Hepatocyte (in vitro differentiated cells): ENCODE results near the gene MSMO1. TPM values are rescaled to one million over a fixed set of nuclear protein-coding genes. Genes with fewer than 3 reads are reported as not detected.

Source experiments
- DNase-seq: peaks from one replicate; pipeline ENCODE4 v3.0.0-alpha.2; 2016; ENCODE audit warnings: low spot score
- H2AFZ ChIP-seq: fragments of 200-600 bp; sonication (generic); 2 replicates; pipeline ENCODE4 v1.6.0; 2016; ENCODE audit warnings: antibody characterized with exemption, mild to moderate bottlenecking
- H3K27ac ChIP-seq: fragments of 200-600 bp; sonication (generic); 2 replicates; pipeline ENCODE4 v1.5.1; 2016; ENCODE audit warnings: mild to moderate bottlenecking
- H3K27me3 ChIP-seq: fragments of 200-600 bp; sonication (generic); 2 replicates; pipeline ENCODE4 v1.6.1; 2016
- H3K36me3 ChIP-seq: fragments of 200-600 bp; sonication (generic); replicated peaks from 2 replicates; pipeline ENCODE4 v1.5.1; 2016; ENCODE audit warnings: low read depth; ENCODE audit not compliant: insufficient read depth
- H3K4me1 ChIP-seq: fragments of 200-600 bp; sonication (generic); 2 replicates; pipeline ENCODE4 v1.5.1; 2016; ENCODE audit warnings: mild to moderate bottlenecking, moderate library complexity; ENCODE audit not compliant: insufficient read depth
- H3K4me2 ChIP-seq: fragments of 200-600 bp; sonication (generic); 2 replicates; pipeline ENCODE4 v1.6.0; 2016
- H3K4me3 ChIP-seq: fragments of 200-600 bp; sonication (generic); 2 replicates; pipeline ENCODE4 v1.5.1; 2016; ENCODE audit warnings: mild to moderate bottlenecking
- H3K79me2 ChIP-seq: fragments of 200-600 bp; sonication (generic); 2 replicates; pipeline ENCODE4 v1.6.0; 2017; ENCODE audit warnings: mild to moderate bottlenecking
- H3K9me2 ChIP-seq: fragments of 200-600 bp; sonication (generic); replicated peaks from 2 replicates; pipeline ENCODE4 v1.6.0; 2017; ENCODE audit warnings: mild to moderate bottlenecking; ENCODE audit not compliant: insufficient read depth
- H3K9me3 ChIP-seq: fragments of 200-600 bp; sonication (generic); 2 replicates; pipeline ENCODE4 v1.5.1; 2016; ENCODE audit warnings: low read depth, mild to moderate bottlenecking
- H4K20me1 ChIP-seq: fragments of 200-600 bp; sonication (generic); 2 replicates; pipeline ENCODE4 v1.6.0; 2016; ENCODE audit warnings: mild to moderate bottlenecking; ENCODE audit not compliant: insufficient read depth, poor library complexity, severe bottlenecking
- EZH2 ChIP-seq: fragments of 200-600 bp; sonication (generic); IDR thresholded peaks from 2 replicates; pipeline ENCODE4 v1.6.1; 2016; ENCODE audit warnings: antibody characterized with exemption, mild to moderate bottlenecking, borderline replicate concordance
- EZH2phosphoT487 ChIP-seq: fragments of 200-600 bp; sonication (generic); IDR thresholded peaks from one replicate; pipeline ENCODE4 v1.6.1; 2018; ENCODE audit warnings: antibody characterized with exemption, mild to moderate bottlenecking, low read depth, moderate library complexity; ENCODE audit not compliant: unreplicated experiment, severe bottlenecking
- WGBS: methylation state at CpG from one replicate; pipeline ENCODE4 v1.1.6; 2016; ENCODE audit warnings: low lambda C conversion rate; ENCODE audit errors: missing lambda C conversion rate; 5-methylcytosine and 5-hydroxymethylcytosine counted together
- polyA plus RNA-seq: library from polyadenylated mRNA; unstranded; fragments of >200 nt; fragmentation: Nextera tagmentation; extraction: Ambion mirVana; gene quantifications from 2 replicates; pipeline ENCODE4 v1.2.1, GENCODE V29; 2016
- total RNA-seq: library from RNA; depleted of rRNA; stranded (reverse); fragments of >200 nt; gene quantifications from 2 replicates; pipeline ENCODE4 v1.2.3, GENCODE V29; 2014
- TF ChIP-seq, protein P1 (sequence below): fragments of 200-600 bp; sonication (generic); IDR thresholded peaks from 2 replicates; pipeline ENCODE4 v1.5.1; 2016; ENCODE audit warnings: antibody characterized with exemption, mild to moderate bottlenecking; ENCODE audit not compliant: poor library complexity

Gene MSMO1
- total and polyA plus RNA-seq, 2 experiments from 2014 or later: 391 to 747 TPM

DNA sequence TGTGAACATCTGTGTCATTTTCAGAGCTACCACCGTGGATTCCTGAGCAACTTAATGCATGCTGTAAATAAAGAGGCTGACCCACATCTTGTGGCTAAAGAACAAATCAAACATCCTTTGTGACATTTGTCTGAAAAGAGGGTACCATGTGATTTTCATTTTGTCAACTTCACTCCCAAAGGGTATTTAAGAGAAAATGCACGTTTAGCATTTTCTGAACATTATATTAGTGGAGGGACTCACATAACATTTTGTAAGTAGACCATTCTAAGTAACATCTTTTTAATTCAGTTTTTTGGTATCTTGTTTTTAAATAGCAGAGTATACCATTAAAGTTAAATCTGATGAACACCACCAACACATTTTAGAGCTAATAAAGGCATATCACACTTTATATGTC is 34.3 kb downstream of the MSMO1 start:
- Histone ChIP-seq H3K36me3 (no peaks in the 10 kb centered on the region), H3K27ac (no peak overlapping the region)
- 78% methylated on average over 2 of the region's 2 CpGs for WGBS

DNA sequence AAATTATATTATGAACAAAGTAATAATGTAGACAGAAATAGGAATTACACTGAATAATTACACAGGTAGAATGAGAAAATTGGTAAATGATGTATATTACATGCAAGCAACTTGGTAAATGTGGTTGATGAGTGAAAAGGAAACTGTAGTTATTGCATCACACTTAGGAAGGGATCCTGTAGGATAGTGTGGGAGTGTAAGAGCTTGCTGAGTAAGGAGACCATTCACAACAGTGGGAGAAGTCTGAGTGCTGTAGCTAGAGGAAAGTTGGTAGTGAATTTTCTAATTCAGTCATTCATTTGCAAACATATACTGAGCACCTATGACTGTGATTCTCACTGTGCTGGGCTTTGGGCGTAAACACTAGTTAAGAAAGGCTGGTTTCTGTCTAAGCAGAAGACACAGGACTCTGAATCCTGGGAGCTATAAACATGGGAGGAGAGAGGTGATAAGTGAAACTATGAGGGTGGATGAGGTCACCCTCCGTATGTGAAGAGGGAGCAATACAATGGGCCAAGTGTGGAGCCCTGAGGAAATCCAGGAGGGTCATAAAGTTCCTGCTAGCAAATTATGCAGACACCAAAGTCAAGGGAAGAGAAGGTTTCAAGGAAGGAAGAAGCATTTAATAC is 37.1 kb downstream of the MSMO1 start:
- Histone ChIP-seq H3K4me2 (peak overlapping the region; percentile 45), H3K4me1 (peaks cover 16% of the 10 kb centered on the region), H3K4me3 (no peak overlapping the region), H3K27me3 (no peaks in the 10 kb centered on the region), H3K9me2 (no peaks in the 10 kb centered on the region), H3K9me3 (no peaks in the 10 kb centered on the region), H2AFZ (no peak overlapping the region), H3K27ac (peak overlapping the region; percentile 83), H3K36me3 (no peaks in the 10 kb centered on the region), H4K20me1 (no peaks in the 10 kb centered on the region), H3K79me2 (no peaks in the 10 kb centered on the region)
- DNase-seq: peak; percentile 77
- 37% methylated on average over 2 of the region's 2 CpGs for WGBS
- TF ChIP-seq, protein P1, sequence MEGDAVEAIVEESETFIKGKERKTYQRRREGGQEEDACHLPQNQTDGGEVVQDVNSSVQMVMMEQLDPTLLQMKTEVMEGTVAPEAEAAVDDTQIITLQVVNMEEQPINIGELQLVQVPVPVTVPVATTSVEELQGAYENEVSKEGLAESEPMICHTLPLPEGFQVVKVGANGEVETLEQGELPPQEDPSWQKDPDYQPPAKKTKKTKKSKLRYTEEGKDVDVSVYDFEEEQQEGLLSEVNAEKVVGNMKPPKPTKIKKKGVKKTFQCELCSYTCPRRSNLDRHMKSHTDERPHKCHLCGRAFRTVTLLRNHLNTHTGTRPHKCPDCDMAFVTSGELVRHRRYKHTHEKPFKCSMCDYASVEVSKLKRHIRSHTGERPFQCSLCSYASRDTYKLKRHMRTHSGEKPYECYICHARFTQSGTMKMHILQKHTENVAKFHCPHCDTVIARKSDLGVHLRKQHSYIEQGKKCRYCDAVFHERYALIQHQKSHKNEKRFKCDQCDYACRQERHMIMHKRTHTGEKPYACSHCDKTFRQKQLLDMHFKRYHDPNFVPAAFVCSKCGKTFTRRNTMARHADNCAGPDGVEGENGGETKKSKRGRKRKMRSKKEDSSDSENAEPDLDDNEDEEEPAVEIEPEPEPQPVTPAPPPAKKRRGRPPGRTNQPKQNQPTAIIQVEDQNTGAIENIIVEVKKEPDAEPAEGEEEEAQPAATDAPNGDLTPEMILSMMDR: no peak
- TF ChIP-seq EZH2 (no peak), EZH2phosphoT487 (no peak)

More for the DNA sequence above, 34.3 kb downstream of the MSMO1 start:
- Histone ChIP-seq H3K4me1 (peaks cover 16% of the 10 kb centered on the region), H3K27me3 (no peaks in the 10 kb centered on the region), H3K9me3 (no peaks in the 10 kb centered on the region), H3K79me2 (no peaks in the 10 kb centered on the region), H3K4me3 (no peak overlapping the region), H2AFZ (no peak overlapping the region), H4K20me1 (no peaks in the 10 kb centered on the region), H3K9me2 (no peaks in the 10 kb centered on the region), H3K4me2 (no peak overlapping the region)
- DNase-seq: no peak
- TF ChIP-seq EZH2phosphoT487: no peak
- TF ChIP-seq, protein P1: no peak
- TF ChIP-seq EZH2: no peak

DNA sequence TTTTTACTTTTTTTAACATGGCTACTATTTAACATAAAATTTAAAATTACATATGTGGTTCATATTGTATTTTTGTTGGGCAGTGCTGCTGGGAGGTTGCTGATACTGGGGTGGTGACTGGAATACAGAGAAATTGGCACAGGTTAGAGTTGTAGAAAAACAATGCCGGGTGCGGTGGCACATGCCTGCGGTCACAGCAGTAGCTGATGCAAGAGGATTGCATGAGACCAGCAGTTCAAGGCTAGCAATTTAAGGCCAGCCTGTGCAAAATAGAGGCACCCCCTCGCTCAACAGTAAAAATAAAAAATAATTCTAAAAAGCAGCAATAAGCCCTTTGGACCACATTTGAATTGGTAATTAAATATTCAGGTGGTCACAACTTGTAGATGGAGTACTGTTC is 39.6 kb downstream of the MSMO1 start:
- H3K27ac ChIP-seq: no peak overlapping the region
- H3K27me3 ChIP-seq: no peaks in the 10 kb centered on the region
- no peaks in the 10 kb centered on the region for H4K20me1 ChIP-seq
- H3K36me3 ChIP-seq: no peaks in the 10 kb centered on the region
- WGBS: 96% methylated on average over 4 of the region's 4 CpGs
- H3K9me2 ChIP-seq: no peaks in the 10 kb centered on the region
- no peak overlapping the region for H2AFZ ChIP-seq
- no peaks in the 10 kb centered on the region for H3K79me2 ChIP-seq
- no peak overlapping the region for H3K4me3 ChIP-seq
- no peaks in the 10 kb centered on the region for H3K9me3 ChIP-seq
- no peak for DNase-seq
- TF ChIP-seq, protein P1: no peak
- TF ChIP-seq EZH2: no peak
- no peak for TF ChIP-seq EZH2phosphoT487
- H3K4me1 ChIP-seq: peaks cover 16% of the 10 kb centered on the region
- no peak overlapping the region for H3K4me2 ChIP-seq
